Activated CD4-positive, CD25-positive, alpha-beta regulatory T cell (primary cell): ENCODE measurements around the gene CPZ.

Experiments
- DNase-seq, 4 experiments: peaks; one replicate each; lab custom pipeline; 2025; lab: John Stamatoyannopoulos, UW

The CPZ gene

DNA sequence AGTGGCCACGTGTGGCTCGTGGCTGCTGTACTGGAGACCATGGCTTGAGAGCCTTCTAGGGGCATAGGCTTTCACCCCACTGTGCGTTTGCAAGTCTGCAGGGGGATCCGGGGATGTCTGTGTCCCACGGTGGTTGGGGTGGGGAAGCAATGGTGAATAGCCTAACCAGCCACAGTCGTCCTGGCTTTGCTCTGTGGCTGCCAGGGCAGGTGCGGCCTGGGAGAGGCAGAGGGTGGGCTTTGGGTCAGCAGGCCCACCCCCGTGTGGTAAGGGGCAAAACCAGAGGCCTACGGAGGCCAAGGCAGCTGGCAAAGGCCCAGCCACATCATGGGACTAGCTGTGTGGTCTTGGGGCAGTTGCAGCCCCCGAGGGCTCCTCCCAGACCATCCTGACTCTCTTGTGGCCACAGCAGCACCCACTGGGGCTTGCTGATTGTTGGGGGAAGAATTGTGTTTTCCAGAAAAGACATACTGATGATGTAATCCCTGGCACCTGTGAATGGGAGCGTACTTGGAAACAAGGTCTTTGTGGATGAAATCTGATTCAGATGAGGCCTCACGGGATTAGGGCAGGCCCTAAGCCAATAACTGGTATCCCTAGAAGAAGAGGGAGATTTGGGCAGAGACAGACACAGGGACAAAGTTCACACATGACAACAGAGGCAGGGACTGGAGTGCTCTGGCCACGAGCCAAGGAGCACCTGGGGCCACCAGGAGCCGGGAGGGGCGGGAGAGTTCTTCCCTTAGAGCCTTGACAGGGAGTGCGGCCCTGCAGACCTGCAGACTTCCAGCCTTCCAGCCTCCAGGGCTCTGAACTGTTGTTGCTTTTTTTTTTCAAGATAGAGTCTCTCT lies 2.9 kb downstream of the CPZ start:
- DNase-seq, result no peak

DNA sequence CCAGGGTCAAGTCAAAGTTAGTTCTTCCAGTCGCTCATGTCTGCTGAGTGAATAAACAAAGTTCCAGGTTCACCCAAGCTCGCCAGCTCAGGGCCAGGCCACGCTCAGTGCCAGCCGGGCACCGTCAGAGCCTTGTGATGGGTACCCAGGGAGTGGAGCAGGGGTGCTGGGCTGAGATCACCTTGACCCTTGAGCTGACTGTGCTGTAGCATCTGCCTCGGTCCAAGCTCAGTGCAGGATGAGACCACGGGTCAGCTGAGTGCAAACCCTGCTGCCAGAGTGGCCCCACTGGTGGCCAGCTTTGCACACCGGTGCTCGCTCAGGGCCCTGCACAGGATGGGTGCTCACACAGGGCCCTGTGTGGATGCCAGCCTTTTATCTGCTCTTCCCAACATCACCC lies 4.3 kb downstream of the CPZ start:
- DNase-seq, result no peak

DNA sequence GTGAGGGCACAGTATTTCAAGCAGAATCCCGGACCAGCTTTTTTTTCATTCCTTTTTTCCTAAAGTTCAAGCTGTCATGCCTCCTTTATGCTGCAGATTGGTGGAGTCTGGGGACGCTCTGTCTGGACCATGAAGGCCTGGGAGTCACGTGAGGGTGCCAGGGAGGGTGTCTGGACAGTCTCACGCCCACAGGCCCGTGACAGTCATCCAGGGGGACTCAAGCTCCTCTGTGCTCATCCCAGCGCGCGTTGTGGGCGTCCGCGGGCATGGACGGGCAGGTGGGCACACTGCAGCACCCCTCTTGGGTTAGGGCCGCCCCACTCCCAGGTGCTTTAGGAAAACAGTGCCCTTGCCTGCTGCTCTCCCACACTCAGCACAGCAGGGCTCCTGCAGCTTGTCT lies 4.8 kb downstream of the CPZ start:
- no peak for DNase-seq

DNA sequence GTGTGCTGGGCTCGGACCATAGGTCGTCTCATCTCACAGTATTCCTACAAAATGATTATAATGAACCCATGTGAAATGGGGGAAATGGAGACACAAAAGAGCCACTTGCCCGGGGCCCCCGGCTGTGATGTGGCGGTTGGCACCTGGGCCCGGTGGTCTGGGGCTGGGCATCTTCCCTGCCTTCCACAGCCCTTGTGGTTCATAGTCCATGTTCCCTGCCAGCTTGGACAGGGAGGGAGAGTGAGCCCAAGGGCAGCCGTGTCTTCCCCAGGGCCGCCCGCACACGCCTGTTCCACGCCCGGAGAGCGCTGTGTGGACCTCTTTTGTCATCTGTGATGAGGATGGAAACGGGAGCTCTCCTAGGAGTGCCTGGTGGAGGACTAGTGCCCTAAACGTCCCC lies 5.2 kb downstream of the CPZ start:
- no peak for DNase-seq

DNA sequence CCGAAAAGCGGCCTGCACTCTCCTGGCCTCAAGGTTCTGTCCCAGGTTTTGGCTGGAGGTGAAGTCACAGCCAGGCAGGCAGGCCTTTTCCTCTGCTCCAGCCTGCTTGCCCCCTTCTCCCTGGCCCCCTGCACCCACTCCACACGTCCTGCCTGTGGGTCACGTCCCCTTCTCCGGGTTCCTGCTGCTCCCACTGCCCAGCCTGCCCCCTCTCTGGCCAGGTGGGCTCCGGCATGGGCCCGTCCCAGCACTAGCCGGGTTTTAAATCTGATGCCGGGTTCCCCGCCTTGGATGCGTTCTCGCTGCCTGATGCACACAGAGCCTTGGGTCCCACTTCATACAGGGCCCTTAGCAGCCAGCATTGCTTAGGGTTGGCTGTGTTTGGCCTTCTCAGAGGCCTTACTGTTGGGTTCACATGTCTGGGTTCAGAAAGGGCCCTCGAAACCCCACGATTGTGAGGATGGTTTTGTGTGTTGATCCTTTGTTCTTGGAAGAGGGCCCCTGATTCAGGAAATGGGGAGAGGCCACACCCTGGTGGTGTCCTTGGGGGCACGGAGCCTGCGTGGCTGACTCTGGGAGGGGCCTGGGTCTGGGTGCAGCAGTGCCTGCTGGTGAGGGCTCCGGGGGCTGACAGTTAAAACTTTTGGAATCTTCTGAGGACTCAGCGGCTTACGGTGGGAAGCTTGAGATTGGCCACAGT lies 6.0 kb downstream of the CPZ start:
- DNase-seq, result no peak

DNA sequence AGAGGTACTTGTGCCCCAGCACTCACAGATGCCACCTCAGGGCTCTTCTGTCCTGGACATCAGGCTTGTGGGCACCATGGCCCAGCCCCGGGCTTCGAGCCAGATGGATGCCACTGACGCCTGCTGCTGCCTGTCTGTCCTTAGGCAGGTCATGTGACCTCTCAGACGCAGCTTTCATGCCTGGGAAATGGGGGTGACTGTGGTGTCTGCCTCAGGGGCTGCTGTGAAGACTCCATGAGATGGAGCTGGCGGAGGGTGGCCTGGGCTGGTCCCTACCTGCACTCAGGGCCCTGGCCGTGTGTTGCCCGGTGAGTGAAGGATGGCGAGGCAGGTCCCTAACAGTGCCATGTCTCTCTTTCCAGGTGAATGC lies 6.5 kb downstream of the CPZ start:
- no peak for DNase-seq

DNA sequence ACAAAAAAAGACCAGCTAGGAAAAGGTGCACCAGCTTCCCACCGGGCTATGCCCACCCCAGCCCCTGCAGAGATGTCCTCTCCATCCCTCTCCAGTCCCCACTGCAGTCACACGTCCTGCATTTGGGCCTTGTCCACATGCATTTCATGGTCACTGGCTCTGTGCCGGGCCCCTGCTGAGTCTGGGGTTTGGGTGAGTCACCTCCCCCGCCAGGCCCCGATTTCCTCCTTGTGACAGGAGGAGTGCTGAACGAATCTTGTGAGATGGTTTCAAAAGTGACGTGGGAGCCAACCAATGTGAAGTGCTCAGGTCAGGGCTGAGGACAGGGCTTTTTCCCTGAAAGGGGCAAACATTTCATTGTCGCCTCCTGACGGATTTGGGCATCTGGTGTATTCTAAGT lies 7.1 kb downstream of the CPZ start:
- DNase-seq, result no peak

DNA sequence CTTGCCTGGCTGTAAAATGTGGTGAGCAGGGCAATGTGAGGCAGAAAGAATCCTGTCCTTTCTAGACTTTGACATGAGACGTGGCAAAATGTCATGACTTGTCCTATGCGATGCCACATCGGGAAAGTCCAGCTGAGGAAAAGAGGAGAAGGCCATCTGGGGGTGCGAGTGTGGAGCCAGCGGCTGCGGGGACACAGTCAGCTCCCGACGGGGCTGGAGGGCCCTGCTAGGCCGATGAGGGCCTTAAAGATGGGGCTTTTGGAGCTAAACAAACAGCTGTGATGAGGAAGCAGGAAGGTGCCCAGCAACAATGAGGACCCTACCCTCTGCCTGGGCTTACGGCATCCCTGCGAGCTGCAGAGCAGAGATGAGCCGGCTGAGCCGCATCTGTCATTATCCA lies 7.7 kb downstream of the CPZ start:
- no peak for DNase-seq

DNA sequence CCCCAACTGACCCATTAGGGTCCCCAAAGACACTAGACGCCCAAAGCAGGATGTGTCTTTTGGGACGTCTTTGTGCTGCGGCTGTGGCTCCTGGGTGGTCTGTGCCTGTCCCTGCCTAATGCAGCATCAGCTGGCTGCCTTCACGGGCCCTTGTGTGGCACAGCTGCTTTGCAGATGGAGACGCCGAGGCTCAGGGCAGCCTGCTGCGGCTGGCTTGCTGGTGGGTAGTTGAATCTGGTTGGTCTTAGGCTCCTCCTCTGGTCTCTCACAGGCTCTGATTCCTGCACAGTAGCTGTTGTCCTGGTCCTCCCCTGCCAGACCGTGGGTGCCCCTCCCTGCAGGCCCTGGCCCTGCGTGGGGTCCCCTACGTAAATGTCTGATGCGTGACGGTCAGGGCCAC lies 8.1 kb downstream of the CPZ start:
- DNase-seq, result no peak

DNA sequence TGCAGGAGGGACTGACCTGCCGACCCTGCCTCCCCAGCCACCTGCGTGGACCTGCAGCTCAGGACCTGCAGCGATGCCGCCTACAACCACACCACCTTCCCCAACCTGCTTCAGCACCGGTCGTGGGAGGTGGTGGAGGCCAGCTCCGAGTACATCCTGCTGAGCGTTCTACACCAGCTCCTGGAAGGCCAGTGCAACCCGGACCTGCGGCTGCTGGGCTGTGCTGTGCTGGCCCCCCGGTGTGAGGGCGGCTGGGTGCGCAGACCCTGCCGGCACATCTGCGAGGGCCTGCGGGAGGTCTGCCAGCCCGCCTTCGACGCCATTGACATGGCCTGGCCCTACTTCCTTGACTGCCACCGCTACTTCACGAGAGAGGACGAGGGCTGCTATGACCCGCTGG lies 8.5 kb downstream of the CPZ start:
- no peak for DNase-seq

DNA sequence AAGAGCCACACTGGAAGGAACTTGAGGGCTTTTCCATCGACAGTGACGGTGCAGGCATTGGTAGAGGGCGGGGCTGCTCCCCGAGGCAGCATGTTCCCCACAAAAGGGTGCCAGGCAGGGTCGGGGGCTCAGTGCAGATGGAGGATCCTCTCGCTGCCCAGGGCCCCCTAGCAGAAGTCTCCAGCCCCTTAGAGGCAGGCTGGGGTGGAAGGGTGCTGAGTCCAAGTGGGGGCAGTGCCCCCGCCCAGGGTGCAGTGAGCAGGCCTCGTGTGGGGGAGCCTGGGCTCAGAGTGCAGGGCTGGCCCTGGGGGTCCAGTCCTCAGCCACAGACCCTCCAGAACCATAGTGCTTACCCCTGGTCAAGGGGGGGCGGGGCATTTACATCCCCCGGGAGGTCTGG lies 9.0 kb downstream of the CPZ start:
- DNase-seq, result no peak

DNA sequence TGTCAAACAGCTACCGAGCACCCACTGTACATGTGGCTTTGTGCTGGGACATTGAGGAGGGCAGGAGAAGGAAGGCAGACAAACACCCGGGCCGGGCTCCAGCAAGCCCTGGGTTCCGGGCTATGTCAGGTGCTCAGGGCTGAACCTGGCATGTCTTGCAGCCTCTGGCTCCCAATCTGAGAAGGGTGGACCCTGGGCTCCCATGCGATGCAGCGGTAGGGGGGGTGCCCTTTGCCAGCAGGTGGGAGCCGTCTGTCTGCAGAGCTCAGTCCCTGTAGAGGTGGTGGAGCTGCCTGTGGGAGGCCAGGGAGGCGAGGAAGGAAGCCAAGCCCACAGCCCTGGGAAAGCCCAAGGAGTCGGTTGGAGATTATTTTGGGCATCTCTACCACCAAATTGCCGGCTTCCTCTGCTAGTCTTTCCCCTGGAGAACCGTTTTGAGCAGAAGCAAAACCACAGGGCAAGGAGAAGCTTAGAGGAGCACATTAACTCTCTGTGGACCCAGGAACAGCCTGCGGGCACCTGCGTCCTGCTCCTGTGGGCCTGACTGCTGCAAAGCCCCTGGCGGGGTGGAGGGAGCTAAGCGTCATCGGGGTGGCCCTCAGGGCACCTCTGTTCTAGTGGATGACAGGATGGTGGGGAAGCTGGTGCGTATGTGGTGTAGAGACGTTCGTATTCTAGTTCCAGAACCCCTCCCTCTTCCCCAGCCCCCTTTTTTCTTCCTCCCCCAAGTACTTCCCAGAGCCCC lies 10.3 kb downstream of the CPZ start:
- no peak for DNase-seq

DNA sequence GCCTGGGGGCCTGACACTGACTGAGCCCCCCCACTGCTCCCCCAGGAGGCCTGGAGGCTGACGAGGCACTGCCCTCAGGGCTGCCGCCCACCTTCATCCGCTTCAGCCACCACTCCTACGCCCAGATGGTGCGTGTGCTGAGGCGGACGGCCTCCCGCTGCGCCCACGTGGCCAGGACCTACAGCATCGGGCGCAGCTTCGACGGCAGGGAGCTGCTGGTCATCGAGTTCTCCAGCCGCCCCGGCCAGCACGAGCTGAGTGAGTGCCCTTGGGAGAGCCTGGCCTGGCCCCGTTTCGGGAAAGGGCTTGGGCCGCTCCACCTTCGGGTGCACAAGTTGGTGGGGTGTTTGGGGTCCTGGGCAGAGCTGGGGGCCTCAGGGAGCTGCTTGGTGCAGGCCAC lies 11.4 kb downstream of the CPZ start:
- no peak for DNase-seq

DNA sequence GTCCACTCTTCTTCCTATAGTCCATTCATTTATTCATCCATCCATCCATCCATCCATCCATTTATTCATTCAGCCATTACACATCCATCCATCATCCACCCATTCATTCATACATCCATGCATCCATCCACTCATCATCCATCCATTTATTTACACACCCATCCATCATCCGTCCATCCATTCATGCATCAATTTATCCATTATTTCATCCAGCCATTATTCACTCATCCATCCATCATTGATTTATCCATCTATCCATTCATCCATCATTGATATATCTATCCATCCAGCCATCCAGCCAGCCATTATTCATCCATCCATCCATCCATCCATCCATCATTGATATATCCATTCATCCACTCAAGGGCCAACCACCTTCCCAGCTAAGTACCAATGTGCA lies 12.7 kb downstream of the CPZ start:
- DNase-seq, result no peak

DNA sequence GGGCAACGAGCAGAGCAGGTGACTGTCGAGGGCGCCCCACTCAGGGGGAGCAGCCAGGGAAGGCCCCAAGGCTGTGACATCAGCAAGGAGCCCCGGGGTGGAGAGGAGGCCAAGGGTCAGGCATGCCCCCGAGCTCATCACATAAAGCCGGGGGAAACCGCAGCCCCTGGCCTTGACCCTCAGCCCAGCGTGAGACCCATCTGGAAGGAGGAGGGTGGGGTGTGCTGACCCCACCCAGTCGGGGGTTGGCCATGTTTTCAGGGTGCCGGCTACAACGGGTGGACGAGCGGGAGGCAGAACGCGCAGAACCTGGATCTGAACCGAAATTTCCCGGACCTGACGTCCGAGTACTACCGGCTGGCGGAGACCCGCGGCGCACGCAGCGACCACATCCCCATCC lies 13.9 kb downstream of the CPZ start:
- no peak for DNase-seq

DNA sequence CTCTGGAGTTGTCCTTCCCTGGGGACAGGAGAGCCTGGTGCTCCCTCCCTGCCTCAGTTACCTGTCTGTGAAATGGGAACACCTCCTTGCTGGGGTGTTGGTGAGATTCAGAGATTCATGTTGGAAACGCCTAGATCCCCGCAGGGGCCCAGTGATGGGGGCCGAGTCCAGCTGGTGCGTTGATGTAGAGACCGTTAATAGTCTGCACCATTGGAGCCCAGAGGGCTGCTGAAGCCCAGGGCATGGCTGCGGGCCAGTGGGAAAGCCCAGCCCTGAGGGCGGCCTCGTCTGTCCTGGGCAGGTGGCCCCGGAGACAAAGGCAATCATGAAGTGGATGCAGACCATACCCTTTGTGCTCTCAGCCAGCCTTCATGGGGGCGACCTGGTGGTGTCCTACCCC lies 14.4 kb downstream of the CPZ start:
- no peak for DNase-seq

DNA sequence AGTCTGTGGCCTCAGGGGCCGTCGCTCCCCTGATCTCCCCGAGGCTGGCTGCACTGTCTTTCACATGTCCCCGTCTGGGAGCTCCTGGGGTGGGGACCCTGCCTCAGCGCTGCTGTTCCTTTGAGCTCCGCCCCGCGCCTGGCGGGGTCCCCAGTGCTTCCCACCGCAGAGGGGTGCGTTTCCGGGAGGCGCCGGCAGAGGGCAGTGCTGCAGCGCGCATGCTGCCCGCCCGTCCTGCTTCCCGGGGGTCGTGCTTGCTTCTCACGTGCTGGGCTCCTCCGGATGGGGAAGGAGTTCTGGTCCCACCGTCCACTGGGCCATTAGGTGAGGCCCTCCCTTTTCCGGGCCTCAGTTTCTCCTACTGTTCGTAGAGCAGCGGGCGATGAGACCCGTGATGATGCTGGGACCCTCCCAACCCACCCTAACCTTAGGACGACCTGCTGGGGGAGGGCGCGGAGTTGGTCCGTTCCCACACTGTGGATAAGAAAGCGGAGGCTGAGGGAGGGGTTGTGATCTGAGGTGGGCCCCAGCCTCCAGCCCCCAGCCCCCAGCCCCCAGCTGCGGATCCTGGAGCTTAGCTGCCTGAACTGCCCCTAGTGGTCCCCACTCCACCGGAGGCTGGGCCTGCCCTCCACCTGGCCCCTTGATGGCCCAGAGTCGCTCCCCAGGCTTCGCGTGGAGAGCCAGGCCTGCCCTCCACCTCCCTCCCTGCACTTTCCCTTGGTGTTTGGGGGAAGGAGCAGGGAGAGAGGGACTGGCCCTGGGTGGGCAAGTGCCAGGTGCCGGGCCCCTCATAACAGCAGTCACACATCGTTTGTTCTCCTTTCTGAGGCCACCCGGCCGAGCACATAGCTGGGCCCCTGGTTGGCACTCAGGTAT lies 15.3 kb downstream of the CPZ start:
- peak in 2 of 4 experiments; percentile 6 to 15 for DNase-seq

DNA sequence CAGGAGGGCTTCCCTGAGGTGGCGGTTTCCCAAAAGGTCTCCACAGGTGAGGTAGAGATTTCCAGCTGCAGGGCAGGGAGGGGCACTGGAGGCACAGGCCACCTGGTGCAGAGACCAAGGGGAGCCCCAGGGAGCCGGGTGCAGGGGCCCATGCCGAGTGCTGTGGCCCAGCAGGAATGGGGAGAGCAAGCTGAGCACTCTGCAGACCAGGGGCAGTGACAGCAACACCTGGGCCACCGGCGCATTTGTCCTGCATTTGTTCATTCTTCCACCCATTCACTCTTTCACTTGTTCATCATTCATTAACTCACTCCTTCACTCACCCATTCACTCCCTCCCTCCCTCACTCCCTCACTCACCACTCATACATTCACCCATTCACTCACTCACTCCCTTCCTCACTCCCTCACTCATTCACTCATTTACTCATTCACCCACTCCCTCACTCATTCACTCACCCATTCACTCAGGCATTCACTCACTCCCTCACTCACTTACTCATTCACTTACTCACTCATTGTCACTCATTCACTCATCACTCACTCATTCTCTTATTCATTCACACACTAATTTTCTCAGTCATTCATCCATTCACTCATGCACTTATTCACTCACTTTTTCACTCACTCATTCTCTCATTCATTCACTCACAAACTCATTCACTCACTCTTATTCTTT lies 16.3 kb downstream of the CPZ start:
- no peak for DNase-seq

DNA sequence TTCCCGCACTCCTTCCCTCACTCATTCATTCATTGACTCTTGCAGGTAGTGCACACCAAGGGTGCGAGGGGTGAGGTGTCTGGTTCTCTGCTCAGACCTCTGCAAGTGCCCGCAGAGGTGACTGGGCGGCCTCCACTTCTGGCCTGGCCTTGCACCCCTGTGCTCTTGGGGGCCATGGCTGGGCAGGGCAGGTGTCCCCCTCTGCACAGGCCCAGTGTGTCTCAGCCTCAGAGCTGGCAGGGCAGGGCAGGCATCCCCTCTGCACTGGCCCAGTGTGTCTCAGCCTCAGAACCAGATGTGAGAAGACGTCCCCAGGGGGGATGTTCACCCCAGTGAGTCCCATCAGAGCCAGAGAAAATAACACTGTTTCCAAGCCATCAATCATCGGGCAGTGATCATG lies 16.8 kb downstream of the CPZ start:
- DNase-seq, result no peak

DNA sequence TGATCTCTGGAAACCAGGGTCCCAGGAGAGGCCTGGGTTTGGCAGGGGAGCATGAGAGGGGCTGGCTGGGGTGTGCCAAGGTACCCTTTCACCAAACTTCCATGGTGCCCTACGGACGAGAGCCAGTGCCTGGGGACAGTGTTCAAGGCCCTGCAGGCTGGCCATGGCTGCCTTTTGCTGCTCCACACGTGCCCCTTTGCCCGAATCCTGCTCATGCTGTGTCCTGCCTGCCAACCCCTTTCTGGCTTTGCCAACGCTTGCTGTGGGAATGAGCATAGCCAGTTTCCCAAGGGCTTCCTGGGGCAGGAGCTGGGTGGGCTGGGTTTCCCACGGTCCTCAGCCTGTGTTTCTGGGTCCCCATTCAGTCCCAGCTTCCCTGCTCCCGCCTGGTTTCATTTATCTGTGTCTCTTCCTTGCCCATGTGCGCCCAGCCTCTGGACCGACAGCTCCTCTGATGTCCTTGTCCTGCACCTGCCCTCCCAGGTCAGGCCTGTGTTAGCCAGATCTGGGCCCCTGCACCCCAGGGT lies 17.3 kb downstream of the CPZ start:
- no peak for DNase-seq
